Prostate gland (tissue), 2 donors: ENCODE measurements around the gene RBM38.

Source experiments
- CTCF ChIP-seq, 4 experiments: fragments of 200-600 bp in 2 of 4; fragments of 450-650 bp in 2 of 4; sonication (generic) in 2 of 4; IDR thresholded peaks; 1 replicate in 3 of 4; 2 replicates in 1 of 4; pipeline ENCODE4 v1.5.1; 2016 to 2019; ENCODE audit warnings: antibody characterized with exemption in 4 of 4, mild to moderate bottlenecking in 2 of 4, moderate library complexity in 2 of 4
- POLR2A ChIP-seq: fragments of 450-650 bp; IDR thresholded peaks from one replicate; pipeline ENCODE4 v1.6.1; 2016; ENCODE audit warnings: antibody characterized with exemption, mild to moderate bottlenecking
- POLR2AphosphoS5 ChIP-seq: sonication (generic); formaldehyde crosslinking; IDR thresholded peaks from one replicate; pipeline ENCODE4 v1.6.1; 2017; ENCODE audit warnings: antibody characterized with exemption

DNA sequence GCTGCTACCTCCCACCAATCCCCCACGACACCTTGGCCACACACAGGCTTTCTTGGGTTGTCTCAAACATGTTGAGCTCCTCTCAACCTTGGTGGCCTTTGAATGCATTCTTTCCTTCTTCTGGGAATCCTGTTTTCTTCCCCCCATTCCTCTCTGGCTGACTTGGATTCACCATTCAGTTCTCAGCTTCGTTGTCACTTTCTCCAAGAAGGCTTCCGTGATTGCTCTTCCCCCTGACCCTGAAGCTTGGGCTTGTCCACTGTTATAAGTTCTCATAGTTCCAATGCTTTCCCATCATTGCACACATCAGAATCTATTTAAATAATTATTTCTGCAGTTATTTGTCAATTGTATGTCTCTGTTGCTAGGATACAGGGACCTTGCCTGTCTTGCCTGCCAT is 64.2 kb downstream of the RBM38 start:
- TF ChIP-seq CTCF (IDR thresholded peaks at IDR 0.05) (no peak), POLR2AphosphoS5 (no peak), POLR2A (no peak)
